Colonic mucosa (tissue), 4 donors: ENCODE data around the gene ZFYVE9. TPM values are rescaled to one million over a fixed set of nuclear protein-coding genes. Genes with fewer than 3 reads are reported as not detected.

Source experiments
- DNase-seq: peaks from one replicate; pipeline ENCODE4 v3.0.0-alpha.2; 2020
- H3K27ac ChIP-seq: fragments of 200-600 bp; one replicate; pipeline ENCODE4 v1.8.0; 2021
- H3K27me3 ChIP-seq: fragments of 200-600 bp; one replicate; pipeline ENCODE4 v1.8.0; 2021
- H3K36me3 ChIP-seq: fragments of 200-600 bp; one replicate; pipeline ENCODE4 v1.8.0; 2021
- H3K4me1 ChIP-seq: fragments of 200-600 bp; one replicate; pipeline ENCODE4 v1.8.0; 2021; ENCODE audit warnings: mild to moderate bottlenecking
- H3K4me3 ChIP-seq: fragments of 200-600 bp; one replicate; pipeline ENCODE4 v1.8.0; 2021
- H3K9ac ChIP-seq, 2 donors: one replicate each; pipeline ENCODE4 v1.7.0; 2013; ENCODE audit warnings: control low read depth in 2 of 2, low read depth in 2 of 2, low read length in 2 of 2
- H3K9me3 ChIP-seq: fragments of 200-600 bp; one replicate; pipeline ENCODE4 v1.8.0; 2021
- CTCF ChIP-seq: fragments of 200-600 bp; IDR thresholded peaks from one replicate; pipeline ENCODE4 v1.8.0; 2022; ENCODE audit warnings: antibody characterized with exemption, mild to moderate bottlenecking
- intact Hi-C: fragments of 100-400 bp; cut with DNase I; formaldehyde crosslinking; loops from one replicate; pipeline ENCODE4 v1.14.1; 2022
- total RNA-seq, 2 donors: library from RNA; stranded (reverse); fragmentation: NEBNext Ultra II Directional in 1 of 2; extraction: Animal tissue kit (Norgen Biotek cat#: 25700) in 1 of 2; gene quantifications; one replicate each; pipeline ENCODE4 v1.2.1, GENCODE V29; 2021
- donor health status: healthy.
- donor health status: DM: no; HTN: no; CAD: no.
- donor health status: DM: no; HTN: no; CAD: no.

The ZFYVE9 gene
- total RNA-seq, 2 donors from 2014 or later = 13.1 to 18.9 TPM

- H3K4me3 ChIP-seq = no peak overlapping the region
- H3K4me1 ChIP-seq = no peaks in the 10 kb centered on the region
- no peaks in the 10 kb centered on the region for H3K36me3 ChIP-seq
- TF ChIP-seq CTCF = no peak
- intact Hi-C loops = no loop called here
- no peak for DNase-seq
- H3K9me3 ChIP-seq = no peaks in the 10 kb centered on the region
- H3K27ac ChIP-seq = no peak overlapping the region
- no peak overlapping the region for H3K9ac ChIP-seq
- no peaks in the 10 kb centered on the region for H3K27me3 ChIP-seq
Observed at GRCh38 chr1:52239708-52240001, 97.8 kb downstream of the ZFYVE9 start.

DNA sequence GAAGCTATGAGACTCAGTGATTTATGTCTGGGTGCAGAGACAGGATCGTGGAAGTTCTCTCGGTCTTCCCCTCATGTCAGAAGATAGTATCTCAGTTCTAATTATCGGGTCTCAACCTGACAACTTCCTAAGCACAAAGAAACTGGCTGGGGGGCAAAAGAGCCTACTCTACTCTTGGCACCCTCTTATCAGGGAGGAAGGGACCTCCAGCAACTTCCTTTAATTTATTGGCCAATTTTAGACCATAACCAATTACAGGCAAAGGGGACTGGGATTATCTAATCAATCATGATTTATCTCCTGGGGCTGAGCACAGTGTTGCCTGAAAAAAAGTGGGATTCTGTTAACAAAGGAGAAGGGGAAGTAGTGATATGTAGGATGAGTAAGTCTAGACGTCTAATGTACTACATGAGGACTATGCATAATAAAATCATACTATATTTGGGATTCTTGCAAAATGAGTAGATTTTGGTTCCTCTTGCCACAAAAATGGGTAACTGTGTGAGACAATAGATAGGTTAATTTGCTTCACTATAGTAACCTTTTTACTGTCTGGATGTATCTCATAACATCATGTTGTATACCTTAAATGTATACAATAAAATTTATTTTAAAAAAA lies 98.8 kb downstream of the ZFYVE9 start:
- no peak for DNase-seq

DNA sequence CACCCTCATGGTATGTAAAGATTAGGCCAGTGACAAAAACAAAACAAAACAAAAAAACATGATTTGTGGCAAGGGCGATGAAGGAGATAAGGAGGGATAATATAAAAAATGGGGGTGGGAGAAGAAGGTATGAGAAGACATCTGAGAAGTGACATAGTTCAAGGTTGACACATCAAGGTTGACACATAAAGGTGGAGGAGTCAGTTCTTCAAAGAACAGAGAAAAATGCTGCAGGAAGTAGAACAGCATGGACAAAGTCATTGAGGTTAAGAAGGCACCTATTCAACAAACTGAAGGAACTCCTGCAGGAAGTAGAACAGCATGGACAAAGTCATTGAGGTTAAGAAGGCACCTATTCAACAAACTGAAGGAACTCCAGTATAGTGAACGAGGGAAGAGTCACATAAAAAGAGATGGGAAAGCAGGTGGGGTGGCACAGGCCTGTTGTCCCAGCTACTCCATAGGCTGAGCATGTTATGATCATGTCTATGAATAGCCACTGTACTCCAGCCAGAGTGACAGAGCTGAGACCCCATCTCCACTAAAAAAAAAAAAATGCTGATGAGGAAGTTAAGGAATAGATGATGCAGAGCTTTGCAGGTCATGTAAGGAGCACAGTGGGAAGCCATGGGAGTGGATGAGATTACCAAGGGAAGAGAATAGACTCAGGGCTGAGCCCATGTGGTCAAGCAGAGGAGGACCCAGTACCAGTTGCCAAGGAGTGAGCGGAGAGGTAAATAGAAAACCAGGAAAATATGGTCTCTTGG lies 101.5 kb downstream of the ZFYVE9 start:
- Histone ChIP-seq H3K27ac (no peak overlapping the region), H3K36me3 (no peaks in the 10 kb centered on the region), H3K9ac (no peak overlapping the region), H3K4me3 (no peak overlapping the region), H3K4me1 (no peaks in the 10 kb centered on the region), H3K27me3 (no peaks in the 10 kb centered on the region), H3K9me3 (no peaks in the 10 kb centered on the region)
- intact Hi-C loops = no loop called here
- no peak for TF ChIP-seq CTCF
- no peak for DNase-seq

More for the DNA sequence above, 98.8 kb downstream of the ZFYVE9 start:
- Histone ChIP-seq H3K27me3 (no peaks in the 10 kb centered on the region), H3K27ac (no peak overlapping the region), H3K36me3 (no peaks in the 10 kb centered on the region), H3K4me1 (no peaks in the 10 kb centered on the region), H3K4me3 (no peak overlapping the region), H3K9ac (no peak overlapping the region), H3K9me3 (no peaks in the 10 kb centered on the region)
- intact Hi-C loops = no loop called here
- no peak for TF ChIP-seq CTCF

DNA sequence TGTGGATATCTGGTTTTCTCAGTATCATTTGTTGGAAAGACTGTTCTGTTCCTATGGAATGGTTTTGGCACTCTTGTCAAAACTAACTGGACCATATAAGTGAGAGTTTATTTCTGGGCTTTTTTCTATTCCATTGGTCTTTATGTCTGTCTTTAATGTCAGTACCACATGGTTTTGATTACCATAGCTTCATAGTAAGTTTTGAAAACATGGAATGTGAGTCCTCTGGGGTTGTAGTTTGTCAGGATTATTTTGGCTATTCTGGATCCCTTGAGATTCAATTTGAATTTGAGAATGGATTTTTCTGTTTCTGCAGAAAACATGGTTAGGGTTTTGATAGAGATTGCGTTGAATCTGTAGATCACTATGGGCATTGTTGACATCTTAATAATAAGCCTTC lies 107.9 kb downstream of the ZFYVE9 start:
- Histone ChIP-seq H3K4me1 (no peaks in the 10 kb centered on the region), H3K4me3 (no peak overlapping the region), H3K9ac (no peak overlapping the region), H3K27me3 (no peaks in the 10 kb centered on the region), H3K36me3 (no peaks in the 10 kb centered on the region), H3K9me3 (no peaks in the 10 kb centered on the region), H3K27ac (no peak overlapping the region)
- intact Hi-C loops = no loop called here
- no peak for TF ChIP-seq CTCF
- no peak for DNase-seq

- TF ChIP-seq CTCF = no peak
- H3K9ac ChIP-seq = no peak overlapping the region
- no peak for DNase-seq
- H3K9me3 ChIP-seq = no peaks in the 10 kb centered on the region
- H3K27ac ChIP-seq = no peak overlapping the region
- no peaks in the 10 kb centered on the region for H3K4me1 ChIP-seq
- H3K27me3 ChIP-seq = no peaks in the 10 kb centered on the region
- H3K4me3 ChIP-seq = no peak overlapping the region
- intact Hi-C loops = no loop called here
- no peaks in the 10 kb centered on the region for H3K36me3 ChIP-seq
Observed at GRCh38 chr1:52253421-52253820, 111.5 kb downstream of the ZFYVE9 start.
